ENCODE results near the gene PDP2.

Gene PDP2

GRCh38 chr16:66919569-66920298 is 39.4 kb downstream of the PDP2 start:
- no peaks in the 10 kb centered on the region for H4K20me1 ChIP-seq (ENCODE audit: insufficient read depth, low read length)
- H3K4me2 ChIP-seq (ENCODE audit: low read length) = no peak overlapping the region
- 0 out of 2 replicates have a peak, but pooled peaks cover 3% of the 10 kb centered on the region for H3K4me1 ChIP-seq (ENCODE audit: low read length)
- no peaks in the 10 kb centered on the region for H3K79me2 ChIP-seq (ENCODE audit: low read length)
- no peaks in the 10 kb centered on the region for H3K36me3 ChIP-seq (replicated peaks; ENCODE audit: low read depth, low read length)
- H3K9ac ChIP-seq (ENCODE audit: low read length) = no peak overlapping the region
- H3K27ac ChIP-seq (ENCODE audit: low read length) = no peak overlapping the region
- no peaks in the 10 kb centered on the region for H3K9me3 ChIP-seq (ENCODE audit: insufficient read depth, low read length)
- TF ChIP-seq CTCF (IDR thresholded peaks at IDR 0.05; ENCODE audit: low read depth, low read length) (no peak), EZH2phosphoT487 (IDR thresholded peaks at IDR 0.05; ENCODE audit: low read depth) (no peak)
- H3K4me3 ChIP-seq (ENCODE audit: low read length) = no peak overlapping the region
- no peak overlapping the region for H2AFZ ChIP-seq (ENCODE audit: low read depth, low read length)
- 0 out of 2 replicates have a peak, but pooled peaks cover 8% of the 10 kb centered on the region for H3K27me3 ChIP-seq (ENCODE audit: low read depth, low read length)

GRCh38 chr16:66920299-66920590 is 39.9 kb downstream of the PDP2 start:
- no peaks in the 10 kb centered on the region for H3K36me3 ChIP-seq (replicated peaks; ENCODE audit: low read depth, low read length)
- H3K4me1 ChIP-seq (ENCODE audit: low read length) = 0 out of 2 replicates have a peak, but pooled peaks cover 3% of the 10 kb centered on the region
- H3K9ac ChIP-seq (ENCODE audit: low read length) = no peak overlapping the region
- no peaks in the 10 kb centered on the region for H3K9me3 ChIP-seq (ENCODE audit: insufficient read depth, low read length)
- no peaks in the 10 kb centered on the region for H3K79me2 ChIP-seq (ENCODE audit: low read length)
- no peaks in the 10 kb centered on the region for H4K20me1 ChIP-seq (ENCODE audit: insufficient read depth, low read length)
- H3K4me2 ChIP-seq (ENCODE audit: low read length) = no peak overlapping the region
- TF ChIP-seq CTCF (IDR thresholded peaks at IDR 0.05; ENCODE audit: low read depth, low read length) (no peak), EZH2phosphoT487 (IDR thresholded peaks at IDR 0.05; ENCODE audit: low read depth) (no peak)
- 0 out of 2 replicates have a peak, but pooled peaks cover 8% of the 10 kb centered on the region for H3K27me3 ChIP-seq (ENCODE audit: low read depth, low read length)
- no peak overlapping the region for H2AFZ ChIP-seq (ENCODE audit: low read depth, low read length)
- no peak overlapping the region for H3K4me3 ChIP-seq (ENCODE audit: low read length)
- H3K27ac ChIP-seq (ENCODE audit: low read length) = no peak overlapping the region

GRCh38 chr16:66920924-66921680 is 40.8 kb downstream of the PDP2 start:
- no peak overlapping the region for H3K4me3 ChIP-seq (ENCODE audit: low read length)
- no peak overlapping the region for H3K9ac ChIP-seq (ENCODE audit: low read length)
- 0 out of 2 replicates have a peak, but pooled peaks cover 5% of the 10 kb centered on the region for H3K27me3 ChIP-seq (ENCODE audit: low read depth, low read length)
- no peaks in the 10 kb centered on the region for H4K20me1 ChIP-seq (ENCODE audit: insufficient read depth, low read length)
- no peaks in the 10 kb centered on the region for H3K79me2 ChIP-seq (ENCODE audit: low read length)
- peaks cover 3% of the 10 kb centered on the region; the same call in 1 of the 2 replicates for H3K4me1 ChIP-seq (ENCODE audit: low read length)
- H3K4me2 ChIP-seq (ENCODE audit: low read length) = no peak overlapping the region
- no peak for TF ChIP-seq EZH2phosphoT487 (IDR thresholded peaks at IDR 0.05; ENCODE audit: low read depth)
- no peak for TF ChIP-seq CTCF (IDR thresholded peaks at IDR 0.05; ENCODE audit: low read depth, low read length)
- no peaks in the 10 kb centered on the region for H3K9me3 ChIP-seq (ENCODE audit: insufficient read depth, low read length)
- H3K36me3 ChIP-seq (replicated peaks; ENCODE audit: low read depth, low read length) = no peaks in the 10 kb centered on the region
- H2AFZ ChIP-seq (ENCODE audit: low read depth, low read length) = no peak overlapping the region
- no peak overlapping the region for H3K27ac ChIP-seq (ENCODE audit: low read length)

GRCh38 chr16:66921729-66922450 is 41.6 kb downstream of the PDP2 start:
- Histone ChIP-seq H3K9me3 (ENCODE audit: insufficient read depth, low read length) (no peaks in the 10 kb centered on the region), H3K4me3 (ENCODE audit: low read length) (no peak overlapping the region), H3K4me2 (ENCODE audit: low read length) (no peak overlapping the region), H4K20me1 (ENCODE audit: insufficient read depth, low read length) (no peaks in the 10 kb centered on the region), H3K79me2 (ENCODE audit: low read length) (no peaks in the 10 kb centered on the region), H3K27ac (ENCODE audit: low read length) (no peak overlapping the region), H2AFZ (ENCODE audit: low read depth, low read length) (no peak overlapping the region), H3K9ac (ENCODE audit: low read length) (no peak overlapping the region), H3K36me3 (replicated peaks; ENCODE audit: low read depth, low read length) (no peaks in the 10 kb centered on the region), H3K27me3 (ENCODE audit: low read depth, low read length) (no peaks in the 10 kb centered on the region), H3K4me1 (ENCODE audit: low read length) (peaks cover 11% of the 10 kb centered on the region)
- TF ChIP-seq CTCF (IDR thresholded peaks at IDR 0.05; ENCODE audit: low read depth, low read length) (no peak), EZH2phosphoT487 (IDR thresholded peaks at IDR 0.05; ENCODE audit: low read depth) (no peak)
